Gastroesophageal sphincter (tissue), 3 donors: ENCODE measurements around the gene DIP2C.

Source experiments
- CTCF ChIP-seq, 4 experiments: fragments of 200-600 bp in 2 of 4; fragments of 450-650 bp in 2 of 4; sonication (generic) in 1 of 4; IDR thresholded peaks; one replicate each; pipeline ENCODE4 v1.5.1; 2017 to 2019; ENCODE audit warnings: antibody characterized with exemption in 4 of 4, mild to moderate bottlenecking in 2 of 4, moderate library complexity in 2 of 4
- EP300 ChIP-seq: sonication (generic); formaldehyde crosslinking; IDR thresholded peaks from one replicate; pipeline ENCODE4 v1.6.1; 2017; ENCODE audit warnings: antibody characterized with exemption, mild to moderate bottlenecking
- POLR2A ChIP-seq, 2 donors: fragments of 450-650 bp; IDR thresholded peaks; one replicate each; pipeline ENCODE4 v1.6.1; 2017; ENCODE audit warnings: antibody characterized with exemption in 2 of 2, mild to moderate bottlenecking in 2 of 2, moderate library complexity in 1 of 2
- POLR2AphosphoS5 ChIP-seq: sonication (generic); formaldehyde crosslinking; IDR thresholded peaks from one replicate; pipeline ENCODE4 v1.6.1; 2017; ENCODE audit warnings: antibody characterized with exemption

DNA sequence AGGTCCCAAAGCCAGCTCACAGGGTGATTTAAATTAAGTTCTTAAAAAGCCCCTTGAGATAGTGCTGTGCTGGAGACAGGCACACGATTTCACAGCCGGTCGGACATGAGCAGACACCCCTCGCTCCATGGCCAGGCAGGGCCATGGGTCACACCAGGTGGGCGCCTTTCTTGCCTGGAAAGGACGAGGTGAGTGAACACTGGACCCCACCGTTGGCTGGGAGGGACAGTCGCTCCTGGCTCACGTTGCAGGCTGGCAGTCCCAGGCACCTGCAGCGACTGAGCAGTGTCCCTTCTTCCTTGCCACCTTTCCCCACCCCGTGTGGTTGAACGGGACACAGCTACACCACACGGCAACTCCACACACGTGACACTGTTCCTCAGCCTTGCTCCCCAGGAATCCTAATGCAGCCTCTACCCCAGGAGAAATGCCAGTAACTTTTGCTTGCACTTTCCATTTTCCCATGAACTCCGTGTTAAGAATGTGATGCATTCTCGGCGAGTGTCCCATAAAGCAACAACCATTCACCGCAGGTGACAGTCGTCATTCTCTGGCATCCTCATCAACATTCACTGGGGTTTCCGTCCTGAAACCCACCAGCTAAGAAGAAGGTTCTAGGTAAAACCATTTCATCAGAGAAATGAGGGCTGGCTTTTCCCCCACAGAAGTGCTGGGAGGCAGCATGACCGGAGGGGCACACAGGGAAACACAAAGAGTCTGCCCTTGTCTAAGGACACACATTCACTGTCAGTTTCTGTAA, 336.8 kb downstream of the DIP2C start:
- TF ChIP-seq CTCF (IDR thresholded peaks at IDR 0.05) (no peak), POLR2AphosphoS5 (no peak), POLR2A (IDR thresholded peaks at IDR 0.05) (no peak), EP300 (no peak)
